HTR-8/SVneo (cell line): ENCODE data around the gene TMEM140.

Source experiments
- DNase-seq: peaks from one replicate; pipeline ENCODE4 v3.0.0; 2011; ENCODE audit warnings: low spot score, mixed read lengths; ENCODE audit not compliant: insufficient read length
- FAIRE-seq: peaks from 2 replicates; lab custom pipeline; 2011; peaks lifted over from hg19 to GRCh38; lab: Jason Lieb, UNC

The TMEM140 gene

GRCh38 chr7:135190703-135191102 is 42.8 kb downstream of the TMEM140 start:
- FAIRE-seq (no peak), DNase-seq (no peak)

GRCh38 chr7:135192914-135193536 is 45.2 kb downstream of the TMEM140 start:
- no peak for DNase-seq
- no peak for FAIRE-seq

- no peak for FAIRE-seq
- no peak for DNase-seq
These were observed 45.8 kb downstream of the TMEM140 start for GRCh38 chr7:135193615-135194081.

GRCh38 chr7:135194494-135195095 is 46.7 kb downstream of the TMEM140 start:
- FAIRE-seq (no peak), DNase-seq (no peak)

- DNase-seq, result no peak
- no peak for FAIRE-seq
These were observed 47.3 kb downstream of the TMEM140 start for GRCh38 chr7:135195156-135195555.

DNA sequence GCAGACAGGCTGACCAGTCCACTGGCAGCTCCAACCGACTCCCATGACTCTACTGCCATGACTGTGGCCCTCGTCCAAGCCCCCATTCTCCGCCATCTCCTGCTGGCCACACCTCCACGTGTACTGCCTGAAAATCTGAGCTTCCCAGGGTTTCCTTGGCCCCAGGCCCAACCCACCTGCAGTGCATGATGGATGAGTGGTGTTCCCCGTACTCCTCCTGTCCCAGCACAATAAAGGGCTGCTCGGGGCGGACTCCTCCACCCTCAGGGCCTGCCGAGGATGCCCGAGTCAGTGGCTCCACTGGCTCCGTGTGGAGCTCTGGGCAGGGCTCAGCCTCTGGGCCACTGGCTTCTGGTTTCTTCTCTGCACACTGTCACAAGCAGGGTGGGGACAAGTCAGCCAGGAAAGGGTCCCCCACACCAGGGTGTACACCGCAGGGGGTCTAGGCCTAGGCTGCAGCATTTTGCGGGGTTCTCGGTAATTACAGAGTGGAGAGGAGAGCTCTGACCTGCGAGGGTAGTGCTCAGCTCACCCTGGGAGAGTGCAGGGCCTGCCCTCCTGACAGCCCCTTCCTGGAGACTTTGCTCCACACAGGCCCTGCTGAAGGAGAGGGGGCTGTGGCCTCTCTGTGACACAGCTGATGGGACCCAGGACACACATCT is 48.2 kb downstream of the TMEM140 start:
- FAIRE-seq, result no peak
- DNase-seq, result no peak

DNA sequence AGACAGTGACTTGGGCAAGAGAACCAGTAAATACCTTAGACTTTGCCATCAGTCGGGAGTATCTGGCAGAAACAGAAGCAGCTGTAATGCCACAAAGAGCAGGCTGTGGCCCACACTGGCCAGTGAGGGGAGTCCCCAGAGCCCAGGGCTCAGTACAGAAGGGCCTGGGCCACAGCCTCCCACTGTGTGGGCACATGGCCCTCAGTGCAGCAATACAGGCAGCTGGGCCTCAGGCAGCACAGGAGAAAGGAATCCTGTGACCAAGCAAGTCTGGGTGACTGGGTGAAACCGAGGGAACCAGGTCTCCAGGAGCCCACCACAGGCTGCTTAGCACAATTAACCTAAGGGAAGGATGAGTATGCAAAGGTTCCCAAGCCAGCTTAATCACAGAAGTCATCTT is 49.5 kb downstream of the TMEM140 start:
- FAIRE-seq (no peak), DNase-seq (no peak)

DNA sequence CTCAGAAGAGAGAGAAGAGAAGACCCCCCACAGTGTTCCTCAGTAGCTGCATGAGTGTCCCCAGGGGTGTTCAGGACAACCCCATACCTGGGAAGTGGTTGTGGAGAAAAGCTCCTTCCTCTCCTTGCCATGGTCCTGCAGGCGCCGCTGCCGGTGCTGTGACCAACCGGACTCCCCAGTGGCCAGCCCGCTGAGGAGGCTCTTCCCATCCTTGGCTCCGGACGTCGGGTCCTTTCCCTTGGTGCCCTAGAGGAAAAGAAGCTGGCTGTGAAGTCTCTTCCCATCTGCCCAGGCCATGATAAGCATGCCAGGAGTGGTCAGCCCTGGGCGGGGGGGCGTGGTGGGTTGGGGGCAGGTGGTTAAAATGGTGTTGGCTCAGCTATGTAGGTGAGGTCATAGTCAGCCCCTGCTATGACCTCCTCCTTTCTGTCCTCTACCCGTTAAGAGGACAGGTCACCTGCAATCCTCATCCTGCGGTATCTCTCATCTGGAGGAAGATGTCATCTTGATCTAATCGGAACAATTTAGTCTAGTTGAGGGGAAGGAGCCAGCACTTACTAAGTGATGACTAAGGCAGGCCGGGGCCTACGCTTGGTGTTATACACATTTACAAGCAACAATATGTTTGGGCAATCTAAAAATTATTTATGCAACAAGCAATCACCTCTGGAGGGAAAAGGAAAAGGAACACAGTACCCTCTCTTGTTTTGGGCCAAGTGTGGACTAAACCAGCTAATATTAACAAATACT is 50.2 kb downstream of the TMEM140 start:
- FAIRE-seq (no peak), DNase-seq (no peak)

GRCh38 chr7:135199439-135199838 is 51.6 kb downstream of the TMEM140 start:
- FAIRE-seq, result no peak
- no peak for DNase-seq

GRCh38 chr7:135200821-135201331 is 53.0 kb downstream of the TMEM140 start:
- DNase-seq (no peak), FAIRE-seq (no peak)

DNA sequence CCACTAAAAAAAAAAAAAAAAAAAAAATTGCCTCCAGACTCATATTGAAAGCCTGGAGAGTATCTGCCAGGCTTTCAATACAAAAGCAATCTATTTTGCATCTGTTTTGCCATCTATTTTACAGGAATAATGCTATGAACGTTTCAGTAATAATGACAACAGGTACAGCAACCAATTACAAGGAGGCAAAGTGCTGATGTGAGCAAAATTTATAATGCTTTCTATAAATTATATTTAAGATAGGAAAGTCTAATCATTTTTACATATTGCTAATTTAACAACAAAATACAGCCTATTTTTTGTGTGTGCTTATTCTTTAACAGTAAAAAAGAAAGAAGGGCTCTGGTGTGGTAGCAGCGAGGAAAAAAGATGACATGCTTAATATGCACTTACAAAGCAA is 53.5 kb downstream of the TMEM140 start:
- no peak for FAIRE-seq

DNA sequence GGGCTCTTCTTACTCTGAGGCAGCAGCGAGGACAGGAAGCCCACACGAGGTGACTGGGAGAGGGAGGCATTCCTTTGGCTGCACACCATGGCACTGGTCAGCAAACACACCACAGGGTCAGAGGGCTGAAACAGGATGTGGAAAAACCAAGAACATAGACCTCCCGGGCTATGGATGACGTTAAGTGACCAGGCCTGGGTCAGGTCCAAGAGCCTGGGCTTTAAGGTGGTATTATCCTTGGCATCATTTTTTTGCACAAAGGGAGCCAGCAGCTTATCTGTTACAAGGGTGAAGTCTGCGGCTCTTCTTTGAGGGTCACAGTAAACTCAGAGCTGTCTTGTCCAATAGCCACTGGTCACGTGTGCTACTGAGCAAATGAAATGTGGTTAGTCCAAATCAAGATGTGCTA is 56.5 kb downstream of the TMEM140 start:
- DNase-seq, result no peak
- no peak for FAIRE-seq

More for the DNA sequence above, 53.5 kb downstream of the TMEM140 start:
- no peak for DNase-seq

DNA sequence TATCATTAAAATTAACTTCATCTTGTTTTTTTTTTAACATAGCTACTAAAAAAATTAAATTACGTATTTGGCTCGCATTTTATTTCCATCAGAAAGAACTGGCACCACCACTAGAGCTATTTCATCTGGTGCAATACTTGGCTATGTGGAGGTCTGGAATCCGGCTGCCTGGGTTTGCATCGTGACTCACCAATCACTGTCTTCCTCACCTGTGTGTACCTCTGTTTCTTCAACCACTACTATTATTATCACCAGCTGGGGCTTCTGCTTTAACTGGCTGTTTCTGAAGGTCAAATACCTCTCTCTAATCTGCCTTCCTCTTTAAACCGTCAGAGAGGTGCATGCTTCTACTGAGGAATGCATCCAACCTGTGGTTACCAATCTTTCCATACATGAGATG is 57.0 kb downstream of the TMEM140 start:
- DNase-seq (no peak), FAIRE-seq (no peak)

DNA sequence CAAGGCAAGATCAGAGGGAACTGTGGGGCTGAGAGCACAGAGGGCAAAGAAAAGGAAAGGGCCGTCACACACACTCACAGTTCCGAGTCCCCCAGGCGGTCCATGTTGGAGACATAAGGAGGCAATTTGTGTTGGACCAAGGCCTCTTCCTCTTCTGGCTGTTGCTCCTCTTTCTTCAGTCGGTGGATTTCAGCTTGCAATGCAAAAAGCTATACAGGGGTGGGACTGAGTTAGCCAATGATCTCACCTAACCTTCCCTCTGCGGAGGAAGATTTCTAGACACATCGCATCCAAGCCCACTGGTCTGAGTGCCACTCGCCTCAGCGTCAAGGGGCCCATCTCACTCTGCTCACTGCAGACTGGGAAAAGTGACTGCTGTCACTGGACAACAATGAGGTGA is 58.0 kb downstream of the TMEM140 start:
- no peak for DNase-seq
- no peak for FAIRE-seq

GRCh38 chr7:135206941-135207391 is 59.1 kb downstream of the TMEM140 start:
- DNase-seq, result no peak
- FAIRE-seq, result no peak

- DNase-seq, result no peak
- FAIRE-seq, result no peak
These were observed 59.7 kb downstream of the TMEM140 start for GRCh38 chr7:135207406-135208101.

DNA sequence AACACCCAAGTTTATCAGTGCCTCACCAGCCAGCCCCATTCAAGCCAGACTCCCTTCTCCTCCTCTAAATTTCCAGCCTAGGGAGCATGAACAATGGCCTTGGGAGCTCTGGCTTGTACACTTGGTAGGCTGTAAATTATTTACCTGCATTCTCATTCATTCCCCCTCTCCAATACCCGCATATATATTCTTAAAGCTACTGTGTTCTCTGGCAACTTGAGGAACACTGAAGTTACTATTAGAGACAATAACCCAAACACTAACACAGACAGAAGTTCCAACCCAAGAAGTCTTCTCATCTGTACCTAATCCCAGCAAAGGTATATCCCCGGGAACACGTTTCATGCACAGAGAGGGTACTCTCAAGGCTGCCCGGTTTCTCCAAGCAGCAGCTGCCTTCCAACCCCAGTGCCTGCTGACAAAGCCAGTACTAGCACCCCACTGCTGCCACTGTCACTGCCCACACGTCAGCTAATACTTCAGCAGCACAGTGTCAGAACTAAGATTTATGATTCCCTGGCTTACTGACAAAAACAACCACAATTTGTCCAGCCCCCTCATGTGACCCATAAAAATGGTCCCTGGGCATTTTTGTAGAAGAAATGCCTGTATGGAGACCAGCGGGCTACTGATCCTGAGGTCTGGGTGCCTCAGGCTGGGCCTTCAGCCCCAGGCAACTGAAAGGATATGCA is 60.4 kb downstream of the TMEM140 start:
- no peak for DNase-seq
- FAIRE-seq, result no peak

DNA sequence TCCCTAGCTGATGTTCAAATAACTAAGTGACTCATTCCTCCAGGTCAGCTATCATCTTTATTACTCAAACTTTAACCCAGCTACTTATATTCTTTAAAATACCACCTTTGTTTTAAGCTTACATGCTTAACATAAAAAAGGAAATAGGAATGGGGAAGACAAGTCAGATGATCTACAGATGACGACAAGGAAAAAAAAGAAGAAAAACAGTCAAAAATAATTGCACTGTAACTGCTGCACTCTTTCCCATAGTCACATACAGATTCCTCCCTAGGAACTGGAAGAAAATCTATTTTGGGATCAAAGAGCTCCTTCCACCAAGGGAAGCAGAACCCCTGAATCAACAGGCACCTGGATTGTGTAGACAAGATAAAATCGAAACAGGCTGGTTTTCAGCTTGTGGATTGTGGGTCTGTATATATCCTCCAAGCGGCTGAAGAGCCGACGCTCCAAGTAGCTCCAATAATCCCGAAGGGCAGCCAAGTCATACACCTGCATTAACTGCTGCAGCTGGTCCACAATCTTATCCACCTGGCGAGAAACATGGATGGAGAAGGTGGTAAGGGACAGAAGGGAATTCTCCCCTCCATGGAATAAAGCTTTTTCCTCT is 61.5 kb downstream of the TMEM140 start:
- no peak for FAIRE-seq
- DNase-seq, result no peak

DNA sequence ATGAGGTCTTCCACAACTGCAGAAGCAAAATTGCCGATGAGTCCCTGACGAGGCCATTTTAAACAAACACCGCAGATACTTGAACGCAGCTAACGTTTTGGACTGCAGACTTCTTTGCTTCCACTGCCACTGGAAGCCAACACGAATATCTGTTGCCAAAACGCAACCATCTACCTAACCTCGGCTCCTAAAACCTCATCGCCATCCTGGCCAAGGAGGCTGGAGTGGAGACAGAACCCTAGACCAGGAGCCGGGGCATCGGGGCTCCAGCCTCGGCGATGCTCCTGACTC is 63.0 kb downstream of the TMEM140 start:
- FAIRE-seq, result no peak
- DNase-seq, result peak; percentile 6
